ENCODE results near the gene NF1. TPM values are rescaled to one million over a fixed set of nuclear protein-coding genes. Genes with fewer than 3 reads are reported as not detected.

The NF1 gene
- total RNA-seq, 1 experiment from 2014 or later: 16.4 TPM

GRCh38 chr17:31114956-31115555 is 20.3 kb downstream of the NF1 start:
- no peak overlapping the region for H3K4me3 ChIP-seq (ENCODE audit: low read length)
- no peak for DNase-seq

GRCh38 chr17:31116167-31116566 is 21.4 kb downstream of the NF1 start:
- no peaks in the 10 kb centered on the region for H3K36me3 ChIP-seq (ENCODE audit: low read depth, low read length)
- ATAC-seq: no peak
- no peaks in the 10 kb centered on the region for H3K9me2 ChIP-seq (replicated peaks; ENCODE audit: low read length)
- no peak overlapping the region for H3K27ac ChIP-seq (ENCODE audit: low read length)
- intact Hi-C loops (cut with micrococcal nuclease): no loop called here
- H3F3A ChIP-seq (ENCODE audit: low read length, unreplicated experiment): no peaks in the 10 kb centered on the region
- no TSS peak for BruUV-seq (replicated peaks)
- H3K9me3 ChIP-seq (ENCODE audit: low read length): no peaks in the 10 kb centered on the region
- TF ChIP-seq CTCF (conservative IDR thresholded peaks at IDR 0.05; ENCODE audit: low read depth, low read length): no peak
- H4K20me1 ChIP-seq (ENCODE audit: low read length): no peaks in the 10 kb centered on the region
- no peaks in the 10 kb centered on the region for H3K27me3 ChIP-seq (ENCODE audit: low read length)
- no peak overlapping the region for H2AFZ ChIP-seq (ENCODE audit: low read length)
- ChIA-PET CTCF (no interaction called here), POLR2A (ENCODE audit: unreplicated experiment) (no interaction called here)
- no peak for DNase-seq
- no peak overlapping the region for H3K4me2 ChIP-seq (ENCODE audit: low read length)
- H3K4me3 ChIP-seq (ENCODE audit: low read length): no peak overlapping the region
- peaks cover 8% of the 10 kb centered on the region; the same call in 1 of the 2 replicates for H3K4me1 ChIP-seq (ENCODE audit: insufficient read depth, low read length)
- H3K79me2 ChIP-seq (ENCODE audit: low read length): peaks cover 38% of the 10 kb centered on the region
- no peak overlapping the region for H3K9ac ChIP-seq (ENCODE audit: low read length)

More at GRCh38 chr17:31114956-31115555, 20.3 kb downstream of the NF1 start:
- ATAC-seq: no peak
- no TSS peak for BruUV-seq (replicated peaks)
- no peaks in the 10 kb centered on the region for H3K27me3 ChIP-seq (ENCODE audit: low read length)
- CTCF ChIA-PET: no interaction called here
- no peak overlapping the region for H3K4me2 ChIP-seq (ENCODE audit: low read length)
- no peak overlapping the region for H3K27ac ChIP-seq (ENCODE audit: low read length)
- no peak for TF ChIP-seq EZH2 (IDR thresholded peaks at IDR 0.05; ENCODE audit: low read length, unreplicated experiment)
- no peak for TF ChIP-seq EZH2phosphoT487 (IDR thresholded peaks at IDR 0.05; ENCODE audit: borderline replicate concordance, low read length)
- no peak for TF ChIP-seq CTCF (conservative IDR thresholded peaks at IDR 0.05; ENCODE audit: low read depth, low read length)
- no peak overlapping the region for H2AFZ ChIP-seq (ENCODE audit: low read length)
- intact Hi-C loops (cut with micrococcal nuclease): no loop called here
- no peaks in the 10 kb centered on the region for H3F3A ChIP-seq (ENCODE audit: low read length, unreplicated experiment)
- no peak overlapping the region for H3K9ac ChIP-seq (ENCODE audit: low read length)
- H3K4me1 ChIP-seq (ENCODE audit: insufficient read depth, low read length): peaks cover 8% of the 10 kb centered on the region; the same call in 1 of the 2 replicates
- H3K36me3 ChIP-seq (ENCODE audit: low read depth, low read length): no peaks in the 10 kb centered on the region
- no peaks in the 10 kb centered on the region for H3K9me2 ChIP-seq (replicated peaks; ENCODE audit: low read length)
- peaks cover 46% of the 10 kb centered on the region for H3K79me2 ChIP-seq (ENCODE audit: low read length)
- POLR2A ChIA-PET (ENCODE audit: unreplicated experiment): no interaction called here
- no peaks in the 10 kb centered on the region for H3K9me3 ChIP-seq (ENCODE audit: low read length)
- no peaks in the 10 kb centered on the region for H4K20me1 ChIP-seq (ENCODE audit: low read length)

GRCh38 chr17:31122746-31123145 is 28.0 kb downstream of the NF1 start:
- POLR2A ChIA-PET (ENCODE audit: unreplicated experiment): no interaction called here
- intact Hi-C loops (cut with micrococcal nuclease): no loop called here
- no peak overlapping the region for H2AFZ ChIP-seq (ENCODE audit: low read length)
- DNase-seq (no peak), ATAC-seq (no peak)
- peaks cover 45% of the 10 kb centered on the region for H3K79me2 ChIP-seq (ENCODE audit: low read length)
- H3K4me2 ChIP-seq (ENCODE audit: low read length): no peak overlapping the region
- no peaks in the 10 kb centered on the region for H3K27me3 ChIP-seq (ENCODE audit: low read length)
- no TSS peak for BruUV-seq (replicated peaks)
- no peaks in the 10 kb centered on the region for H3F3A ChIP-seq (ENCODE audit: low read length, unreplicated experiment)
- no peak overlapping the region for H3K9ac ChIP-seq (ENCODE audit: low read length)
- H3K4me1 ChIP-seq (ENCODE audit: insufficient read depth, low read length): no peaks in the 10 kb centered on the region
- H3K27ac ChIP-seq (ENCODE audit: low read length): no peak overlapping the region
- H3K9me2 ChIP-seq (replicated peaks; ENCODE audit: low read length): no peaks in the 10 kb centered on the region
- H4K20me1 ChIP-seq (ENCODE audit: low read length): 0 out of 2 replicates have a peak, but pooled peaks cover 3% of the 10 kb centered on the region
- CTCF ChIA-PET: no interaction called here
- H3K4me3 ChIP-seq (ENCODE audit: low read length): no peak overlapping the region
- no peak for TF ChIP-seq EZH2phosphoT487 (IDR thresholded peaks at IDR 0.05; ENCODE audit: borderline replicate concordance, low read length)
- no peak for TF ChIP-seq EZH2 (IDR thresholded peaks at IDR 0.05; ENCODE audit: low read length, unreplicated experiment)
- no peak for TF ChIP-seq CTCF (conservative IDR thresholded peaks at IDR 0.05; ENCODE audit: low read depth, low read length)
- no peaks in the 10 kb centered on the region for H3K36me3 ChIP-seq (ENCODE audit: low read depth, low read length)
- H3K9me3 ChIP-seq (ENCODE audit: low read length): no peaks in the 10 kb centered on the region

All from PC-3 (cell line).